GM18498 (cell line): Measurements from ENCODE around the gene LMLN.
"Not testable (repeated sequence)": the region's sequence is repeated elsewhere in the genome, so short reads cannot be mapped to it uniquely, and the experiment has no call there.

Source experiments
- ATAC-seq: cut with Tn5 transposase; IDR thresholded peaks from one replicate; pipeline ENCODE4 v1.9.1; 2021; ENCODE audit warnings: mild to moderate bottlenecking, moderate library complexity; ENCODE audit not compliant: unreplicated experiment

The LMLN gene

GRCh38 chr3:198025644-198026043 lies 65.6 kb downstream of the LMLN start:
- ATAC-seq = no peak

- ATAC-seq = no peak
These were observed 66.6 kb downstream of the LMLN start for GRCh38 chr3:198026620-198027019.

- ATAC-seq = no peak
These were observed 67.2 kb downstream of the LMLN start for GRCh38 chr3:198027045-198027798.

- ATAC-seq = no peak
These were observed 67.9 kb downstream of the LMLN start for GRCh38 chr3:198027799-198028390.

- ATAC-seq = no peak
These were observed 68.7 kb downstream of the LMLN start for GRCh38 chr3:198028718-198029117.

- ATAC-seq = no peak
These were observed 70.1 kb downstream of the LMLN start for GRCh38 chr3:198030125-198030524.

- ATAC-seq = no peak
These were observed 70.7 kb downstream of the LMLN start for GRCh38 chr3:198030726-198031125.

GRCh38 chr3:198032039-198032936 lies 72.3 kb downstream of the LMLN start:
- ATAC-seq = no peak

GRCh38 chr3:198043119-198043518 lies 83.1 kb downstream of the LMLN start:
- ATAC-seq = no peak

GRCh38 chr3:198046120-198046857 lies 86.3 kb downstream of the LMLN start:
- no peak for ATAC-seq

GRCh38 chr3:198048445-198048844 lies 88.4 kb downstream of the LMLN start:
- ATAC-seq = no peak

- no peak for ATAC-seq
These were observed 91.8 kb downstream of the LMLN start for GRCh38 chr3:198051836-198052235.

GRCh38 chr3:198053462-198053861 lies 93.4 kb downstream of the LMLN start:
- not testable (repeated sequence) for ATAC-seq

- ATAC-seq = no peak
These were observed 101.4 kb downstream of the LMLN start for GRCh38 chr3:198061119-198062067.

GRCh38 chr3:198062068-198062465 lies 102.0 kb downstream of the LMLN start:
- ATAC-seq = no peak

GRCh38 chr3:198064420-198064819 lies 104.4 kb downstream of the LMLN start:
- no peak for ATAC-seq

- ATAC-seq = no peak
These were observed 105.9 kb downstream of the LMLN start for GRCh38 chr3:198065897-198066296.

GRCh38 chr3:198067416-198067815 lies 107.4 kb downstream of the LMLN start:
- no peak for ATAC-seq

GRCh38 chr3:198070871-198071270 lies 110.9 kb downstream of the LMLN start:
- ATAC-seq = no peak
